ES-I3 (cell line): Measurements from ENCODE around the gene DENND10.
A peak's percentile ranks its signal among the peaks of the same experiment; 100 is the strongest.
"Not testable (repeated sequence)": the region's sequence is repeated elsewhere in the genome, so short reads cannot be mapped to it uniquely, and the experiment has no call there.

Experiments used
- H3K36me3 ChIP-seq: 2 replicates; pipeline ENCODE4 v1.6.1; 2013; ENCODE audit warnings: mild to moderate bottlenecking, low read length, control low read depth, moderate library complexity; ENCODE audit not compliant: insufficient read depth
- H3K4me1 ChIP-seq: 2 replicates; pipeline ENCODE4 v1.6.1; 2013; ENCODE audit warnings: mild to moderate bottlenecking, control low read depth, low read length; ENCODE audit not compliant: insufficient read depth
- H3K9ac ChIP-seq: 2 replicates; pipeline ENCODE4 v1.6.1; 2013; ENCODE audit warnings: low read depth, mild to moderate bottlenecking, low read length, moderate library complexity
- H3K9me3 ChIP-seq: 2 replicates; pipeline ENCODE4 v1.6.1; 2013; ENCODE audit warnings: mild to moderate bottlenecking, low read length, moderate library complexity; ENCODE audit not compliant: control insufficient read depth, insufficient read depth

The DENND10 gene

GRCh38 chr10:119084896-119085295, 19.0 kb upstream of the DENND10 start:
- Histone ChIP-seq H3K9me3 (no peaks in the 10 kb centered on the region), H3K4me1 (no peaks in the 10 kb centered on the region), H3K36me3 (no peaks in the 10 kb centered on the region), H3K9ac (no peak overlapping the region)

- Histone ChIP-seq H3K9me3 (no peaks in the 10 kb centered on the region), H3K36me3 (no peaks in the 10 kb centered on the region), H3K4me1 (no peaks in the 10 kb centered on the region), H3K9ac (no peak overlapping the region)
Observed at GRCh38 chr10:119087271-119087882, 16.5 kb upstream of the DENND10 start.

- Histone ChIP-seq H3K9ac (no peak overlapping the region), H3K9me3 (no peaks in the 10 kb centered on the region), H3K36me3 (no peaks in the 10 kb centered on the region)
Observed at GRCh38 chr10:119090026-119090795, 13.7 kb upstream of the DENND10 start.

GRCh38 chr10:119090968-119091367, 12.9 kb upstream of the DENND10 start:
- Histone ChIP-seq H3K9me3 (no peaks in the 10 kb centered on the region), H3K9ac (no peak overlapping the region), H3K4me1 (peaks cover 3% of the 10 kb centered on the region; the same call in 1 of the 2 replicates), H3K36me3 (no peaks in the 10 kb centered on the region)

More at GRCh38 chr10:119090026-119090795, 13.7 kb upstream of the DENND10 start:
- H3K4me1 ChIP-seq, result peaks cover 3% of the 10 kb centered on the region; the same call in 1 of the 2 replicates

- H3K36me3 ChIP-seq, result no peaks in the 10 kb centered on the region
- peaks cover 3% of the 10 kb centered on the region; the same call in 1 of the 2 replicates for H3K4me1 ChIP-seq
- H3K9ac ChIP-seq, result no peak overlapping the region
- H3K9me3 ChIP-seq, result no peaks in the 10 kb centered on the region
Observed at GRCh38 chr10:119095640-119096039, 8.3 kb upstream of the DENND10 start.

- not testable (repeated sequence) for H3K9me3 ChIP-seq, H3K9ac ChIP-seq, H3K36me3 ChIP-seq, H3K4me1 ChIP-seq
Observed at GRCh38 chr10:119096641-119097415, 7.1 kb upstream of the DENND10 start.

GRCh38 chr10:119098576-119098975, 5.3 kb upstream of the DENND10 start:
- H3K36me3 ChIP-seq, result no peaks in the 10 kb centered on the region
- H3K9me3 ChIP-seq, result no peaks in the 10 kb centered on the region
- peaks cover 3% of the 10 kb centered on the region; the same call in 1 of the 2 replicates for H3K4me1 ChIP-seq
- H3K9ac ChIP-seq, result no peak overlapping the region

GRCh38 chr10:119100434-119101238, 3.3 kb upstream of the DENND10 start:
- Histone ChIP-seq H3K36me3 (no peaks in the 10 kb centered on the region), H3K9ac (no peak overlapping the region), H3K9me3 (no peaks in the 10 kb centered on the region), H3K4me1 (no peaks in the 10 kb centered on the region)

- Histone ChIP-seq H3K4me1 (no peaks in the 10 kb centered on the region), H3K36me3 (no peaks in the 10 kb centered on the region; the same call in 1 of the 2 replicates), H3K9me3 (no peaks in the 10 kb centered on the region), H3K9ac (no peak overlapping the region)
Observed at GRCh38 chr10:119101366-119102098, 2.4 kb upstream of the DENND10 start.

- Histone ChIP-seq H3K9me3 (no peaks in the 10 kb centered on the region), H3K4me1 (no peaks in the 10 kb centered on the region), H3K36me3 (no peaks in the 10 kb centered on the region; the same call in none of the 2 replicates), H3K9ac (no peak overlapping the region; the same call in 1 of the 2 replicates)
Observed at GRCh38 chr10:119103241-119103902, 541 bp upstream of the DENND10 start.

GRCh38 chr10:119104654-119105015, 722 bp downstream of the DENND10 start:
- H3K4me1 ChIP-seq, result no peaks in the 10 kb centered on the region
- peak overlapping the region; percentile 94 for H3K9ac ChIP-seq
- H3K36me3 ChIP-seq, result no peaks in the 10 kb centered on the region; the same call in none of the 2 replicates
- H3K9me3 ChIP-seq, result no peaks in the 10 kb centered on the region

- no peaks in the 10 kb centered on the region for H3K4me1 ChIP-seq
- no peaks in the 10 kb centered on the region for H3K9me3 ChIP-seq
- H3K9ac ChIP-seq, result peak overlapping the region; percentile 94; the same call in 1 of the 2 replicates
- no peaks in the 10 kb centered on the region; the same call in none of the 2 replicates for H3K36me3 ChIP-seq
Observed at GRCh38 chr10:119105155-119105554, 1.2 kb downstream of the DENND10 start.

- not testable (repeated sequence) for H3K4me1 ChIP-seq, H3K9ac ChIP-seq, H3K36me3 ChIP-seq, H3K9me3 ChIP-seq
Observed at GRCh38 chr10:119105899-119106298, 2.0 kb downstream of the DENND10 start.
